SH-SY5Y (cell line): ENCODE data around the gene GCFC2.

Source experiments
- GATA2 ChIP-seq: IDR thresholded peaks from 2 replicates; pipeline ENCODE4 v1.6.1; 2011; ENCODE audit warnings: mild to moderate bottlenecking, low read depth, low read length
- GATA3 ChIP-seq: IDR thresholded peaks from 2 replicates; pipeline ENCODE4 v1.6.1; 2011; ENCODE audit warnings: low read depth, mild to moderate bottlenecking, low read length, moderate library complexity

DNA sequence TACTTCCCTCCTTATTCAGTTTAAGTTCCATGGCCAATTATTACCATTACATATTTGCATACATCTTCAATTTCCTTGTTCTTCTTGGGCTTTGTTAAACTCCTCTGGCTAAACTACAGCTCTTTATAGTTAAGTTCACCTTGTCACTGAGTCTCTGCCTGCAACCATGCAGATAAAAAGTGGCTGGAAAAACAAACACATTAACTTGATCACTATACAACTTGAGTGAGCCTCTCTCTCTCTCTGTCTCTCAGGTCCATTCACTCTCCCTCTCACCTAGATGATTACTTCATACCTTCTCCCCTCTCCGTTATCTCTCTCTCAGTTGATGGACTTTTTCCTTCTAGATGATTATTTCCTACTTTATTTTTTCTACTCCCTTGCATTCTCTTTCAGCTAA is 30.3 kb downstream of the GCFC2 start:
- TF ChIP-seq GATA3 (no peak), GATA2 (no peak)
